ENCODE data around the gene MRPL30.

- no peak for TF ChIP-seq ZFX (IDR thresholded peaks at IDR 0.05; ENCODE audit: borderline replicate concordance)
- TF ChIP-seq, protein P1, sequence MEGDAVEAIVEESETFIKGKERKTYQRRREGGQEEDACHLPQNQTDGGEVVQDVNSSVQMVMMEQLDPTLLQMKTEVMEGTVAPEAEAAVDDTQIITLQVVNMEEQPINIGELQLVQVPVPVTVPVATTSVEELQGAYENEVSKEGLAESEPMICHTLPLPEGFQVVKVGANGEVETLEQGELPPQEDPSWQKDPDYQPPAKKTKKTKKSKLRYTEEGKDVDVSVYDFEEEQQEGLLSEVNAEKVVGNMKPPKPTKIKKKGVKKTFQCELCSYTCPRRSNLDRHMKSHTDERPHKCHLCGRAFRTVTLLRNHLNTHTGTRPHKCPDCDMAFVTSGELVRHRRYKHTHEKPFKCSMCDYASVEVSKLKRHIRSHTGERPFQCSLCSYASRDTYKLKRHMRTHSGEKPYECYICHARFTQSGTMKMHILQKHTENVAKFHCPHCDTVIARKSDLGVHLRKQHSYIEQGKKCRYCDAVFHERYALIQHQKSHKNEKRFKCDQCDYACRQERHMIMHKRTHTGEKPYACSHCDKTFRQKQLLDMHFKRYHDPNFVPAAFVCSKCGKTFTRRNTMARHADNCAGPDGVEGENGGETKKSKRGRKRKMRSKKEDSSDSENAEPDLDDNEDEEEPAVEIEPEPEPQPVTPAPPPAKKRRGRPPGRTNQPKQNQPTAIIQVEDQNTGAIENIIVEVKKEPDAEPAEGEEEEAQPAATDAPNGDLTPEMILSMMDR (IDR thresholded peaks at IDR 0.05), result no peak
Measured at GRCh38 chr2:99141110-99142108, 39.6 kb upstream of the MRPL30 start, which contains the start of gene C2orf15.
